Measurements from ENCODE around the gene PDGFA.

DNA sequence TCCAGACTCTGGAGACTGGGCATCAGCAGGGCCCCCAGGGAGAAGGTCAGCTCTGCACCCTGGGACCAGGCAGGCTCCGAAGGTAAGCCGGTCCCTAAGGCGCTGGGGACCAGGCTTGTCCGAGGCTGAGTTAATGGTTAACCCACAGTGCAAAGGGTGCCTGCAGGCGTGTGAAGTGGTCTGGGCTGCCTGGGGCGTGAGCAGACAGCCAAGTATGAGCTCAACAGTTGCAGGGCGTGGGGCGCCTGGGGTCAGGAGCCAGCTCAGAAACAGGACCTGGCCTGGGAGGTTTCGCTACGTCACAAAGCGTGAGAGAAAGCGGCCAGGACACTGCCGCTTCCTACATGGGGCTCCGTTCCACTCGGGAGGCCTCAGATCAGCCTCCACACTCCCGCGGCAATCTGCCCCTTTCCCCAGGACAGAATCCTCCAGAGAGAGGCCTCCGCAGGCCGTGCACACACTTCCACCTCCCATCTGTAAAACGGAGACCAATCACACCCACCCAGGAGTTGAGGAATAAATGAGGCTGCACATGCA, 16.0 kb downstream of the PDGFA start:
- TF ChIP-seq, protein P1, sequence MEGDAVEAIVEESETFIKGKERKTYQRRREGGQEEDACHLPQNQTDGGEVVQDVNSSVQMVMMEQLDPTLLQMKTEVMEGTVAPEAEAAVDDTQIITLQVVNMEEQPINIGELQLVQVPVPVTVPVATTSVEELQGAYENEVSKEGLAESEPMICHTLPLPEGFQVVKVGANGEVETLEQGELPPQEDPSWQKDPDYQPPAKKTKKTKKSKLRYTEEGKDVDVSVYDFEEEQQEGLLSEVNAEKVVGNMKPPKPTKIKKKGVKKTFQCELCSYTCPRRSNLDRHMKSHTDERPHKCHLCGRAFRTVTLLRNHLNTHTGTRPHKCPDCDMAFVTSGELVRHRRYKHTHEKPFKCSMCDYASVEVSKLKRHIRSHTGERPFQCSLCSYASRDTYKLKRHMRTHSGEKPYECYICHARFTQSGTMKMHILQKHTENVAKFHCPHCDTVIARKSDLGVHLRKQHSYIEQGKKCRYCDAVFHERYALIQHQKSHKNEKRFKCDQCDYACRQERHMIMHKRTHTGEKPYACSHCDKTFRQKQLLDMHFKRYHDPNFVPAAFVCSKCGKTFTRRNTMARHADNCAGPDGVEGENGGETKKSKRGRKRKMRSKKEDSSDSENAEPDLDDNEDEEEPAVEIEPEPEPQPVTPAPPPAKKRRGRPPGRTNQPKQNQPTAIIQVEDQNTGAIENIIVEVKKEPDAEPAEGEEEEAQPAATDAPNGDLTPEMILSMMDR (conservative IDR thresholded peaks at IDR 0.05; ENCODE audit: low read depth, low read length): no peak
- no peak for TF ChIP-seq EZH2phosphoT487 (IDR thresholded peaks at IDR 0.05; ENCODE audit: borderline replicate concordance, low read length)
- no peak for TF ChIP-seq EZH2 (IDR thresholded peaks at IDR 0.05; ENCODE audit: low read length, unreplicated experiment)

Data from PC-3 (cell line).